ENCODE data around the gene FFAR3.

DNA sequence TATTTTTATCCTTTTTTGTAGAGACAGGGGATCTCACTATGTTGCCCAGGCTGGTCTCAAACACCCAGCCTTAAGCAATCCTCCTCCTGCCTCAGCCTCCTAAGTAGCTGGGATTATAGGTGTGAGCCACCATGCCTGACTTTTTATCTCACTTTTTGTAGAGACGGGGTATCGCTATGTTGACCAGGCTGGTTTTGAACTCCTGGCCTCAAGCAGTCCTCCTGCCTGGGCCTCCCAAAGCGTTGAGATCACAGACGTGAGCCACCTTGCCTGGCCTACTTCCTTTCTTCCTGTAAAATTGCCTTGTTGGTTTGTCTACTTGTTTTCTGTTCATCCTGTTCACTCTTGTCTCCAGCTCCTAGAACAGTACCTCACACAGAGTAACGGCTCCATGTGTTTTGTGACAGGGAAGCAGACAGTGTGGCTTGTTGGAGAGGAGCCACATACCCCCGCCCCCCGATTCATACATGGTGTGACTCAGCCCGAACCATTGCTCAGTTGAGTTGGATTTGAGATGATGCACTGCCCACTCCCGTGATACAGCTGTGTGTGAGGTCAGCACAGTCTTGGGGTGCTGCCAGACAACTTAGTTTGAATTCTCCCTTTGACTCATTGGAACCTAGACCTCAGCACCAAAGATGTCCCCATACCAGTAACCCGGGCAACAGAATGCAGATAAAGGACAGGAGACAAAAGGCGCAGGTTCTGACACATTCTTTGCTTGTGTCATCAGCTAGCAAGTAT is 46.8 kb downstream of the FFAR3 start:
- TF ChIP-seq EZH2 (optimal IDR thresholded peaks at IDR 0.05; ENCODE audit: low read depth, low read length) (no peak), CTCF (IDR thresholded peaks at IDR 0.05; ENCODE audit: low read length) (no peak)

Measured in MM.1S (cell line).